ENCODE measurements around the gene TMEM134. TPM values are rescaled to one million over a fixed set of nuclear protein-coding genes. Genes with fewer than 3 reads are reported as not detected.

The TMEM134 gene
- polyA plus RNA-seq, 4 donors, result 41.7 to 80.2 (median 64.6) TPM

DNA sequence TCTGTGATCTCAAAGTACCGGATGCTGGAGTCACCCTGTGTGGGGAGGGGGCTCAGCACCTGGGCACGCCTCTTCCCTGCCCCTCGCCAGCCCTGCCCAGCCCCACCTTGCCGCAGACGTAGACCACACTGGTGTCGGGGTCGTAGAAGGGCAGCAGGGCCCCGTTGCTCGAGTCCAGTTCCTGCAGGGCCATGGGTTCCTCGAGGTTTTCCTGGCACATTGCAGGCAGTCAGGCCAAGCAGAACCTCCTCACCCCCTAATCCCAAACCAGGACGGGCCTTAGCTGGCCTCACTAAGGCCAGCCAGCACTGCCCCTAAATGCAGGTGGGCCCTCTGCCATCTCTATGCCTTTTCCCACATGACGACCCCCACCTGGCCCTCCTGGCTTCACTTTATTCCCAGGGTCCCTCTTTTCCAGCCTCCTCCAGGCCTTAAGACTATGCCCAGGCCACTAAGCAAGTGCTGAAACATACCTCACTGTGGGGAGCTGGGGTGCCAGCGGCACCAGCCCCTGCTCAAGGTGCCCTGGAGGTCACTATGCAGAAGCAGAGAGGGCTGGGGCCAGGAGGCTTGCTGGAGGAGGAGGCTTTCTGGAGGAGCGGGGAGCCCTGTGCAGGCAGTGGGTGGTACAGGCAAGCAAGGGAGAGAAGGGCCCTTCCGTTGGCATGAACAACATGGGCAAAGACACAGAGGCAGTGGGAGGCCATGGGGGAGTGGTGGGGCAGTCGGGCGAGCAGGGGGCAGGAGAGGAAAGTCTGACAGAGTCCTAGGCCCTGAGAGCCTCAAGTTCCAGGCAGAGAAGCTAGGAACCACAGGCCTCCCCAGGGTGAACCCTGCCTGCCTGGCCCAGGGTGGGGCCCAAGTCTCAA lies 28.6 kb downstream of the TMEM134 start:
- no peak for DNase-seq (ENCODE audit: low read depth in 4 of 4, low spot score in 2 of 4)

DNA sequence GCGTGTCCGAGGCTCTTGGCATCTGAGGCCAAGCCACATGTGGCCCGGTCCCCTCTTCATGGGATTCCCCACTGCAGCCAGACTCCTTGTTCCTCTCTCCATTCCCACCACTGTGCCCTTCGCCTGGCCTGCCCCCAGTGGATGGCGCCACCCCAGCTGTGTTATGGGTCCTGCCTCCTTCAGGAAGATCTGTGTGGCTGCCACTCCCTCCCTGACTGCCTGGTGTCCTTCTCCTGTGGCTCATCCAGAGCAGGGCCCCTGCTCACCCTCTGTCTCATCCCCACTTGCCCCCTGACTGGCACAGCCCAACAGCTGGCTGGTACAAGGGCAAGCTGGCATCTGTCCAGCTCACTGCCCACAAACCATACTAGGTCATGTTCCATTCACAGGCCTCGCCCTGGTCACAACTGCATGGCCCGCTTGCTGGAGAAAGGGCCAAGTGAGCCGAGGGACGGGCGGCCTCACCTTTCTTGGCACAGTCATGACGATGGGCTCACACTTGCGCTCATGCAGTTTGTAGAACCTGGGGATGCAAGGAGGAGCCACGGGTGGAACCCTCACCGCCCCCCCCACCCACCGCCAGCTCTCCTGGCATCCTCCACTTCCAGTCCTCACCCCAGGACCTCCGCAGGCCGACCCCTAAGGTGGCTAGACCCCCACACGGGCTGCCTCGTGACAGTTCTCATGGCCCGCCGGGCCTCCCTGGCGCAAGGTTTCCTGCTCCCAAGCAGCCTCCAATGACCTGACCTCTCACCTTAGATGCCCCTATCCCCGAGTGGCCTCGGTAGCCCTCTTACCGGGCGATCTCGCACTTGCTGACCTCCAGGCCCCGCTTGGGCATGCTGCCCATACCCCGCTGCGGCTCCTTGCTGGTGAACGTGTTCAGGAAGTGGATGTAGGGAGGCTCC lies 29.5 kb downstream of the TMEM134 start:
- no peak for DNase-seq (ENCODE audit: low read depth in 4 of 4, low spot score in 2 of 4)

DNA sequence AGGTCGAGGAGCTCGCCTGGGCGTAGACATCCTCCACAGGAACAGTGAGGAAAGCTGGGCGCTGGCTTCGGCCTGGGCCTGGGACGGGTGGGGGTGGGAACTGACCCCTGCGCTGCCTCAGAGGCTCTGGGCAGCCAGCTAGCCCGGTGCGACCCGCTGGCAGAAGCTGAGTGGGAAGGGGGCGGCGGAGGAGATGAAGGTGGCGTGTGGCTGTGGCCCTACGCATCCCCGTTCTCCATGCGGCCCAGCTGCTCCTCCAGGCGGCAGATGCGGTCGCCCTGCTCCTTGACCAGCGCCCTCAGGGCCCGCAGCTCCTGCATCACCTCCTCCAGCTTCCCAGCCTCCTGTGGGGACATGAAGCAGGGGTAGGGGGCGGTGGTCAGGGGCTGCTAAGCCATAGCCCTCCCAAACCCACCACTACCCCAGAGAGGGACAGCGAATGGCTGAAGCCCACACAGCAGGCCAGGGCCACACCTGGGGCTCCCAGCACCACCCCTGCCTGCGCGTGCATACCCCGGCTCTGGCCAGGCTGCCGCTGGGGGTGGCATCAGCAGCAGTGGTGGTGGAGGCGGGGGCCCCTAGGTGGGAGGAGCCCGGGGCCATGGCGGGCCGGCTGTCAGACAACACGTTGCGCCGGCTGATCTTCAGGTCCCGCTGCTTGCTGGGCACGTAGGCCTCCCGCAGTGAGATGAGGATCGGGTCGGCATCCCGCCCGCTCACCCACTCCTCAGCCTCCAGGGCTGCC lies 30.7 kb downstream of the TMEM134 start:
- no peak for DNase-seq (ENCODE audit: low read depth in 4 of 4, low spot score in 2 of 4)

DNA sequence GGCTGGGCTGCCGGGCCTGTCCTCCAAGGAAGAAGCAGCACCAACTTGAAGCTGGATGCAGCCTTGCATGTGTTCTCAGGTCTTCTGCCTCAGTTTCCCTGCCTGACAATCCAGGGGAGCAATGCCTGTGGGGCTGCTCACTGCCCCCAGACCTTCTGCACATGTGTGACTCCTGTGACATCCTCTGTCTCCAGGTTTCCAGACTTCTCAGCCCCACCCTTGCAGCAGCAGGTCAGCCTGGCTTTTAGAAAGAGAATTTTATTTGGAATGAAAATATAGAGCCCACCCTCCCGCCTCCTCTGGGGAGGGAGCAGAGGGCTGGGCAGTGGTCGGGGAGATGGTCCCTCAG lies 31.3 kb downstream of the TMEM134 start:
- DNase-seq (ENCODE audit: low read depth in 4 of 4, low spot score in 2 of 4), result no peak

DNA sequence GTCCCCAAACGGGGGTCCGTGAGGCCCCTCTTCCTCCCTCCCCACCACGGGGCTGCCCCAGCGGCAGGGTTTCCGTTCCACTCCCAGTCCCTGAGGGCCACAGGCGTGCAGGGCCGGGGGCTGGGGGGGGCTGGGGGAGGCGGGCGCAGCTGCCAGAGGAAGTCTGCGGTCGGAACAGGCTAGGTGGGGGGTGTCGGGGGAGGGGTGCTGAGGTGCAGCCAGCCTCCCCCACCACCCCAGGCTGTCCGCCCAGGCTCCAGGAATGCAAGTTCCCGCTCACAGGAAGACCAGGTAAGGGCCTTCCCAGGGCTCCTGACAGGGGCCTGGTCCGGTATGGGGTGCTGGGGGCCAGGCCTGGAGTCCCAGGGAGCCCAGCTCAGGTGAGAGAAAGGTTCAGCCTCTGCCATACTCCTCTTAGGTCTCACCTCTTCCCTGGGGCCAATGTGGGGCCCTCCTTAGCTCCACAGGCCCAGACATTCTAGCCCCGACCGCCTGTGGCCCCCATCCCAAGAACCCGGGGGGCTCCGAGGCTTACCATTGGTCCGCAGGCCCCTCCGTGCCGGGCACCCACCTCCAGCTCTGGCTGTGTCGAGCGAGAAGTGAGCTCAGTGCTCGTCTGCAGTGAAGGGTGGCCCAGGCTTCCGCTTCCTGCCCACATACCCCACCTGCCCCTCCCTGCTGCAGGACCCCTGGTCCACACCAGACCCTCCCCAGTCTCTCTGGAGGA lies 31.8 kb downstream of the TMEM134 start, which contains the start of gene PTPRCAP:
PTPRCAP (minus strand) TSS at position 601 of the 727 bp plus-strand sequence; CDS start at position 538, 63 bp downstream.
- no peak for DNase-seq (ENCODE audit: low read depth in 4 of 4, low spot score in 2 of 4)

DNA sequence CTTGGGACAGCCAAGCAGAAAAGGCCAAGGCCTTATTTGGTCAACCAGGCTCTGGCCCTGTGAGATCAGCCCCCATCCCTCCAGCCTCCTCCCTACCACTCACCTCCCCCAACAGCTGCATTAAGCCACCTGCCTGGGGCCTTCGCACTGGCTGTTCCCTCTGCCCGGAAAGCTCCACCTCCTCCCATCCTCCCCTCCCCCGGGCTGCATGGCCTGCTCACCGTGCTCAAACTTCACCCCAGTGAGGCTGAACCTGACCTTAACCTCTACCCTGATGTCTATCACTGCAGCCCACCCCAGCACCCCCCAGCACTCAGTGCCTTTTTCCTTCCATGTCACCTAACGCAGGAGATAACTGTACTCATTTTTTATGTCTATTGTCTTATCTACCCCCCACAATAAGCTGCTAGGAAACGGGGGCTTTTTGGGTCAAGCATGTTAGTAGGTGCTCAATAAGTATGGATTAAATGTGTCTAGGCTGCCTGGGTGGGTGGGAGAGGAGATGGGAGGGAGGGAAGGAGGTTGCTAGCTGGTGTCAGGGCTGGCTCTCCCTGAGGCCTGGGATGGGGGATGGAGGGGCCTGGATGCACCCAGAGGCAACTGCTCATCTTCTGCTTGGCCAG lies 32.5 kb downstream of the TMEM134 start:
- DNase-seq (ENCODE audit: low read depth in 4 of 4, low spot score in 2 of 4), result no peak

DNA sequence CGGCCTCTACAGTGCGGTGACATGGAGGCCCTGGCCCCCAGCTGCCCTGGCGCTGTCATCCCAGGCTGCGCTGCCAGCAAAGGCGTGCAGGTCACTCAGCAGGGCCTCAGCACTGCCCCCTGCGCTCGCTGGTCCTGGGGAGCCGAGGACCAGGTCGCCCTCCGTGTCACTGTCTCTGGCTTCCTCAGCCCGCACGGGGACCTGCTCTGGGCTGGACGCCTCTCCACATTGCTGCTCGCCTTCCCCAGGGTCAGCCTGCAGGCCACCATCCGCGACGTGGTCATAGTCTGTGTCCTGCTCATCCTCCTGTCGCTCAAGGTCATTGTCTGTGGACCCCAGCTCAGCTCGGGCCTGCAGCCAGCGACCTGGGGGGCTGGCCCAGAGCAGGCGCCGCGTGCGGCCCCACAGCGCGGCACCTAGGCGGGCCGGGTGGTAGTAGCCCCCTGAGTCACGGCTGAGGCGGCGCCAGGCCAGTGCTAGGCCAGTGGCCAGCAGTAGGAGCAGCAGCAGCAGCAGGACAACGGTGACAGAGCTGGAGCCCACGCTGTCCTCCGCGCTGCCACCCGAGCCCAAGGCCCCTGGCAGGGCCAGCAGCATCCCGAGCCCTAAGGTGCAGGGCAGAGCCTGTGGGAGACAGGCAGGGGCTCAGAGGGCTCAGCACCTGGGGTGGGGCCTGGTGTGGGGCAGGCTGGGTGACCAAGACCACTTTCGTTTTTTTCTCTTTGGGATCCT lies 33.2 kb downstream of the TMEM134 start:
- no peak for DNase-seq (ENCODE audit: low read depth in 4 of 4, low spot score in 2 of 4)

DNA sequence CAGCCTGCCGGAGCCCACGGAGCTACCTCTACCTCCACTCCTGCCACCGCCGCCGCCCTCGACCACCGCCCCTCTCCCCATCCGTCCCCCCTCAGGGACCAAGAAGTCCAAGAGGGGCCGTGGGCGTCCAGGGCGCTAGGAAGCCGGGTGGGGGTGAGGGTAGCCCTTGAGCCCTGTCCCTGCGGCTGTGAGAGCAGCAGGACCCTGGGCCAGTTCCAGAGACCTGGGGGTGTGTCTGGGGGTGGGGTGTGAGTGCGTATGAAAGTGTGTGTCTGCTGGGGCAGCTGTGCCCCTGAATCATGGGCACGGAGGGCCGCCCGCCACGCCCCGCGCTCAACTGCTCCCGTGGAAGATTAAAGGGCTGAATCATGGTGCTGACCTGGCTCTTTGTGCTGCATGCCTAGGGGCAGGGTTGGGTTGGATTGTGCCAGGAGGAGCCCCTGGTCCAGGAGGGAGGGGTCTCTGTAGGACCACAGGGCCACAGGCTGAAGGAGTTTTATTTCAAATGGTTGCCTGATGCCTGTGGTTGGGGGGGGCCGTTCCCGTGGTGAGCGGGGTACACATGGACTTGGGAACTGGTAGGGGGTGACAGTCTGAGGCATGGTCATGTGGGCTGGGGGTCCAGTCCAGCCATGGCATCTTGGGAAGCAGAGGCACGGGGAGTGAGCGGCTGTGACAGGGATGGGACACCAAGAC lies 33.9 kb downstream of the TMEM134 start:
- no peak for DNase-seq (ENCODE audit: low read depth in 4 of 4, low spot score in 2 of 4)

DNA sequence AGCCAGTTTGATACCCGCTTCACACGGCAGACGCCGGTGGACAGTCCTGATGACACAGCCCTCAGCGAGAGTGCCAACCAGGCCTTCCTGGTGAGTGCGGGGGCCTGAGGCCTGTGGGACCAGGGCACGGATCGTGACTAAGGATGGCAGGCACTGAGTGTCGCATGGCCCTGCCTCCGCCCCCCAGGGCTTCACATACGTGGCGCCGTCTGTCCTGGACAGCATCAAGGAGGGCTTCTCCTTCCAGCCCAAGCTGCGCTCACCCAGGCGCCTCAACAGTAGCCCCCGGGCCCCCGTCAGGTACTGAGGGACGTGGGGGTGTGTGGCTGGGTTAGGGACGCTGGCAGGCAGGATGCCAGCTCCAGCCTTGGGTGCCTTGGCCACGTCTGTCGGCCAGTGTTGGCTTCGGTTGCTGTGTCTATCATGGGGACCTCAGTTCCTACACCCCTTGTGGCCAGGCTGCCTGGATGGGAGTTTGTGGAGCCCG lies 34.6 kb downstream of the TMEM134 start:
- DNase-seq (ENCODE audit: low read depth in 4 of 4, low spot score in 2 of 4), result no peak

DNA sequence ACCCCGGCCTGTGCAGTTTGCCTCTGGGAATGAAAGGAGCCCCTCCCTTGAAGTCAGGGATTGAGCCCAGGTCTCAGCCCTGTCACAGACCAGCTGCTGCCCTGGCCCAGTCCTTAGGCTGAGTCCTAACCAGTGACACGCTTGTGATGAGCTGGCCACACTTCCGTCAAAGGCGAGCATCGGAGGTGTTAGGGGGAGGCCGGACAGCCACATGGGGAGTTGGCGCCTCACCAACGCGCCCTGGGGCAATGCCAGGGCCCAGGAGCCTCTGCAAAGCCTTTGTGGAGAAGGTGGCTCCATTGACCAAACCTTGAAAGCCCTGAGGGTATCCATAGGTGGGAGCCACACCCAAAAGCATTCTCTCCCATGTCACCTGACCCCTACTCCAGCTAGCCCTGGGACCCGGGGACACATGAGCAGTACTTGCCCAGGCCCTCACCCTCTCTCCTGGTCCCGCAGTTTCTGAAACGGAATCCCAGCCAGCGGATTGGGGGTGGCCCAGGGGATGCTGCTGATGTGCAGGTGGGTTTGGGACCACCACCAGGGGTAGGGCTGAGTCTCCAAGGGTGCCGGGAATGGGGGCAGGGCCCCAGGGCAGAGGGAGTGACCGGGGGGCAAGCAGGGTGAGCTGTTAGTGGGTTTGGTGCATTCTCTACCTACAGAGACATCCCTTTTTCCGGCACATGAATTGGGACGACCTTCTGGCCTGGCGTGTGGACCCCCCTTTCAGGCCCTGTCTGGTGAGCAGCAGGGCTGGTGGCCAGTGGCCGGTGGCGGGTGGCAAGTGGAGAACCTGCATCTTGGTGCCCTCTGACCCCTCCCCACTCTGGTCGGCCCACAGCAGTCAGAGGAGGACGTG lies 35.3 kb downstream of the TMEM134 start:
- DNase-seq (ENCODE audit: low read depth in 4 of 4, low spot score in 2 of 4), result no peak

DNA sequence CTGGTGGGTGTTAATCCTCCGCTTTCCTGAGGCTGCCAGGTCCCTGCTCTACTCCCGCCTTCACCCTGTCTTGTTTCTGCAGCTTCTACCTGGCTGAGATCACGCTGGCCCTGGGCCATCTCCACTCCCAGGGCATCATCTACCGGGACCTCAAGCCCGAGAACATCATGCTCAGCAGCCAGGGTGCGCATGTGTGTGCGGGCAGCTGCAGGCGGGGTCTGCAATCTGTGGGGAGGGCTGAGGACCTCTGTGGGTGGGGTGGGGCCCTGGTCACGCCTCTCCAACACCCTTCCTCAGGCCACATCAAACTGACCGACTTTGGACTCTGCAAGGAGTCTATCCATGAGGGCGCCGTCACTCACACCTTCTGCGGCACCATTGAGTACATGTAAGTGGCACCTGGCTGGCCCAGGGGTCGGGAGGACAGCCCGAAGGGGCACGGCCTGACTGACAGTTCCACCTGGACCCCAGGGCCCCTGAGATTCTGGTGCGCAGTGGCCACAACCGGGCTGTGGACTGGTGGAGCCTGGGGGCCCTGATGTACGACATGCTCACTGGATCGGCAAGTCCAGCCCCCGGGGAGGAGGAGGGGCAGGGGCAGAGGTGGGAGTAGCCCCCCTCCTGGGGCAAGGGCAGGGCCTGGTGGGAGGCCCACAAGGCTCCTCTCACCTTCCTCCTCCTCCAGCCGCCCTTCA lies 36.2 kb downstream of the TMEM134 start:
- DNase-seq (ENCODE audit: low read depth in 4 of 4, low spot score in 2 of 4), result no peak

DNA sequence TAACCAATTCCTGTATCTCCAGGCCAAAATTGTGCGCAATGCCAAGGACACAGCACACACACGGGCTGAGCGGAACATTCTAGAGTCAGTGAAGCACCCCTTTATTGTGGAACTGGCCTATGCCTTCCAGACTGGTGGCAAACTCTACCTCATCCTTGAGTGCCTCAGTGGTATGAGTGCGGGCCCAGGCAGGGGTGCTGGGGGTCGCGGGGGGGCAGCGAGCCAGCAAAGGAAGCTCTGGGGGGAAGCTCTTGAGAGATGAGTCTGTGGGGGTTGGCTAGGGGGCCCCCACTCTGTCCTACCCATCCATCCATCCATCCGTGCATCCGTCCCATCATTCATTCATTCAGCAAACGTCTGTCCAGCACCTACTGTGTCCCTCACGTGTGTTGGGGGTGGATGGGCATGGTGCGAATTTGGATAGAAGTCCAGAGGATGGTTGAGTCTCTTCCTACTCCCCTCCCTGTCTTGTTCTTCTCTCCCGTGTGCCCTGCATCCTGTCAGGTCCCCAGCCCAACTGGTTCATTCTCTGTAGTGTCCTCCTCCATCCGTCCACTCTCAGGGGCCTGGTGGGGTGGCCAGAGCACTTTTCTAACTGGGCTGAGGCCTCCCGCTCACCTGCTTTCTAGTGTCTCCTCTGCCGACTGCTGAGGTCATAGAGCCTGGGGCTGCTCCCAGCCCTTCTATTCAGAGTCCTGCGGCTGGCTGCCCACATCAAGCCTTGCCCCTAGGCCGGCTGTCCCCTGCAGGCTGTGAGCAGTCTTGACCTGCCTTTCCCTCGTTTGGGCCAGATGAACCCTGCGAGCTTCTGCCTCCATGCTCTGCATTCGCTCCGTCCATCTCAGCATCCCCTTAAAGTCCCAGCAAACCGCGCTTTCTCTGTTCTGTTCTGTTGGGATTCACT lies 37.5 kb downstream of the TMEM134 start:
- no peak for DNase-seq (ENCODE audit: low read depth in 4 of 4, low spot score in 2 of 4)

DNA sequence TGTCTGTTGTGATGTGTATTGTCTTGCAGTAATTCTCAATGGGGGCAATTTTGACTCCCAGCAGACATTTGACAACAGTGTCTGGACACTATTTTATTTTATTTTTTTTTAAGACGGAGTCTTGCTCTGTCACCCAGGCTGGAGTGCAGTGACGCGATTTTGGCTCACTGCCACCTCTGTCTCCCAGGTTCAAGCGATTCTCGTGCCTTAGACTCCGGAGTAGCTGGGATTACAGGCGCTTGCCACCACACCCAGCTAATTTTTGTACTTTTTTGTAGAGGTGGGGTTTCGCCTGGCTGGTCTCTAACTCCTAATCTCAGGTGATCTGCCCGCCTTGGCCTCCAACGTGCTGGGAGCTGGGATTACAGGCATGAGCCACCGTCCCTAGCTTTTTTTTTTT lies 39.3 kb downstream of the TMEM134 start:
- no peak for DNase-seq (ENCODE audit: low read depth in 4 of 4, low spot score in 2 of 4)

DNA sequence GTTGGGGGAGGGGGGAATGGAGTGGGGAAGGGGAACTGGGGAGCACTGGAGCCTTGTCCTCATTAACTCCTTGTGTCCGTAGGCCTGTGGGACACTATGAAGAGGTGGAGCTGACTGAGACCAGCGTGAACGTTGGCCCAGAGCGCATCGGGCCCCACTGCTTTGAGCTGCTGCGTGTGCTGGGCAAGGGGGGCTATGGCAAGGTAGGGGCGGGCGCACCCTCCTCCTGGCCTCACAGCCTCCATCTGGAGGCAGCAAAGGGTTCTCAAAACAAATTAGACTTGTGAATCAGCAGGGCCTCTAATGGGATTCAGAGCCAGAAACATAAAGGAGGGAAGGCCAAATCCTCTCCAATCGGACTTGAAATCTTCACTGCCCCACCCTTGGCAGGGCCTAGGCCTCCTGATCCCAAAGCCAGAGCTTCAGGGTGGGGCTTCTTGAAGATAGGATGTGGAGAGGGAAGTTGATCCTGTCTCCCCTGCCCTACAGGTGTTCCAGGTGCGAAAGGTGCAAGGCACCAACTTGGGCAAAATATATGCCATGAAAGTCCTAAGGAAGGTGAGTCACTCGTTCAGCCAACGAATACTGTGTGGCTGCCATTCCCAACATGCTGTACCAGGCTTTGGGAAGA lies 39.9 kb downstream of the TMEM134 start:
- DNase-seq (ENCODE audit: low read depth in 4 of 4, low spot score in 2 of 4), result no peak
